Smooth muscle cell of the brain vasculature (primary cell): ENCODE results near the gene DQX1.
"Not testable (repeated sequence)": the region's sequence is repeated elsewhere in the genome, so short reads cannot be mapped to it uniquely, and the experiment has no call there.

ENCODE experiments used
- DNase-seq: peaks from one replicate; pipeline ENCODE4 v3.0.0-alpha.2; 2012; ENCODE audit warnings: low read depth, low spot score

Gene DQX1

DNA sequence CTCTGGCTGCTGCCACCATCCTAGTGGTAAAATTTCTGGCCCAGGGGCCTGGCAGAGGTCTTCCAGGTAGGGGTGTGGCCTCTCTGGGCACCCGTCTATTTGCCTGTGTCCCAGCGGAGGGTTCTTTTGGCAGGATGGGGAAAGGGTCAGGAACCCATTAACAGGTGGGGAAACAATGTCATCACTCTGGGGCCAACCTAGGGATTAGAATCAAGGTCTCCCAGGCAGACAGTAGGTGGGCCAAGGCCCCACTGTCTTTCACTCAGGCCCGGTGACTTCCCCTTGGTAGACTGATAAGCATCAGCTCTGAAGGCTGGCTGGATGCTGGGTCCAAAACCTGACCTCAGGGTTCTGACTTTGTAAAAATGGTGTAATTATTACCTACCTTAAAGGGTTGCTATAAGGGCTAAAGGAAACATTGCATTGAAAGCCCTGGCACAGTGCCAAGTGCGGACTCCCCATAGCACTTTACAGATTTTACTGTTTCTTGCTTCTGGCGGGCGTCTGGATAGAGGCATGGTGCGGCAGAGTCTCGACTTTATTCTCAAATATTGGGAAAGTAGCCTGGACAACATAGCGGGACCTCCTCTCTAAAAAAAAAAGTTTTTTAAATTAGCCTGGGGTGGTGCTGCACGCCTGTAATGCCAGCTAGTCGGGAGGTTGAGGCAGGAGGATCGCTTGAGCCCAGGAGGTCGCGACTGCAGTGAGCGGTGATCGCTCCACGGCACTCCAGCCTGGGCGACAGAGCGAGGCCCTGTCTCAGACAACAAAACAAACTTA is 28.8 kb downstream of the DQX1 start:
- DNase-seq, result no peak

DNA sequence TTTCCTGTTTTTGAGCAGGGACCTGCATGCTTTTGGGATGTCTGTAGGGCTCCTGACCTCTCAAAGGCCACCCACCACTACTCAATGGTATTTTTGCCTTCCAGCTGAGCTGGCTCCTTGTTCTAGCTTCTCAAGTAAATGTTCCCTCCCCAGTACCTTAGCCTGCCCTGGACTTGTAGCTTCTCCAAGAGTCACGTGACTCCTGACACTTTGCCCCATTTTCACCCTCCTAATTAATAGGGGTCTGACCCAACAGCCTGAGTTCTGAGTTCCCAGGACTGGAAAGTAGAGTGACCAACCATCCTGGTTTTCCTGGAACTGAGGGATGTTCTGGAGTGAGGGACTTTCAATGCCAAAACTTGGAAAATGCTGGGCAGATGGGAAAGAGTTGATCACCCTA is 30.6 kb downstream of the DQX1 start:
- no peak for DNase-seq

DNA sequence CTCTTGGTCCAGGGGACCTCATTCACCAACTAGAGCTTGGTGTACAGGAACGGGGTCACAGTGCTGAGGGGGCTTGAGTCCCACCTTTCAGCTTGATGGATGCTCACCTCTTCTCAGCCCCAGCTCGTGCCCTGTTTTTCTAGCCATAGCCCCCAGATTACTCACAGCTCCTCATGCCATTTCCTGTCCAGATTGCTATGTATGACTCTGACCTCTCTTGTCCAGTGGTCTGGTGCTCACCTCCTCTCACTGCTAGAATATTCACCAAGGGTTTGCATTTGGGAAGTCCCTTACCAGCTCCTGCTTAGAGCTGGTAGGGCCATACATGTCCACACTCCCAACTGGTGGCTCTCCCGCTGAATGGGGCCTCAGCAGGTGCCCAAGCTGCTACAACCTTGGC is 32.5 kb downstream of the DQX1 start:
- no peak for DNase-seq

DNA sequence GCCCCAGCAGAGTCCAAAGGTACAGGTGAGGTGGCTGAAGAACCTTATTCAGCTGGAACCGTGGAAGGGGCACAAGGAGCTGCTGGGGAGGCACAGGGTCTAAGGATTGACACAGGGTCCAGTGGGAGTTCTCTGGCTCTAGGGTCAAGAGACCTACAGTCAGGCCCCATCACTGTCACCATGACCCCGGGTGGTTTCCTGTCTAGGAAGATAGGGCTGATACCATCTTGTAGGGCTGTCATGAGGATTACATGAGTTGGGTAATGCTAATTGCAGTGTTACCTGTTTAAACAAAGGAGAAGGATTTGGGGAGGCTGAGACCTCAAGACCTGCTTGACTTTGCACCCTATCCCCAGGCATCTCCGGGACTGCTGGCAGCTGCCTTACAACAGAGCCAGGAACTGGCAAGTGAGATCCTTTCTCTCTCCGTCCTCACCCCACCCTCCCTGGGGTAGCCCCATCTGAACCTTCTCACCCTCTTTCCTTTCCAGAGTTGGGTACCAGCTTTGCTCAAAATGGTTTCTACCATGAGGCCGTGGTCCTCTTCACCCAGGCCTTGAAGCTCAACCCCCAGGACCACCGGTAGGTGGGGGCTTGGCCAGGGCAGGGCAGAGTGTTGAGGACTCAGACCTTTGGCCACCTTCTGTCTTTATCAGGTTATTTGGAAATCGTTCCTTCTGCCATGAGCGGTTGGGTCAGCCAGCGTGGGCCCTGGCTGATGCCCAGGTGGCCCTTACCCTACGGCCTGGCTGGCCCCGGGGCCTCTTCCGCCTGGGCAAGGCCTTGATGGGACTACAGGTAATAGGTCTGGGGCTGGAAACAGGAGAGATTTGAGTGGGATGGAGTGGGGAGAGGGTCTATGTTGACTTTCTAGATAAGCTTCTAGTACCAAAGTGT is 34.1 kb downstream of the DQX1 start:
- DNase-seq, result no peak

DNA sequence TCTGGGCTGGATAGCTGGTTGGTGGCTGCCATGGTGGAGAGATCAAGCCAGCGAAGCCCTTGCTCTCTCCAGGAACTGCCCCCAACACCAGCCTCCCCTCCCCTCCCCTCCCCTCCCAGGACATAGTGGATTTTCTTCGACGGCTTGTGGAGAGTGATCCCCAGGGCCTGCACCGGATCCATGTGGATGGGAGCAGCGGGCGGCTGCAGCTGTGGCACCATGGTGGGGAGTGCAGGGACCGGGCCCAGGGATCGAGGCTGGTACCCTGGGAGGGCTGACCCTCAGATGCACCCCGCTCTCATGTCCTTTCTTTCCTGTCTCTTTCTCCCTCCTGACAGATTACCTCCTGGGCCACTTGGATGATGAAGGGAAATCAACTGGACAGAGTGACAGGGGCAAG is 36.1 kb downstream of the DQX1 start:
- DNase-seq, result no peak

DNA sequence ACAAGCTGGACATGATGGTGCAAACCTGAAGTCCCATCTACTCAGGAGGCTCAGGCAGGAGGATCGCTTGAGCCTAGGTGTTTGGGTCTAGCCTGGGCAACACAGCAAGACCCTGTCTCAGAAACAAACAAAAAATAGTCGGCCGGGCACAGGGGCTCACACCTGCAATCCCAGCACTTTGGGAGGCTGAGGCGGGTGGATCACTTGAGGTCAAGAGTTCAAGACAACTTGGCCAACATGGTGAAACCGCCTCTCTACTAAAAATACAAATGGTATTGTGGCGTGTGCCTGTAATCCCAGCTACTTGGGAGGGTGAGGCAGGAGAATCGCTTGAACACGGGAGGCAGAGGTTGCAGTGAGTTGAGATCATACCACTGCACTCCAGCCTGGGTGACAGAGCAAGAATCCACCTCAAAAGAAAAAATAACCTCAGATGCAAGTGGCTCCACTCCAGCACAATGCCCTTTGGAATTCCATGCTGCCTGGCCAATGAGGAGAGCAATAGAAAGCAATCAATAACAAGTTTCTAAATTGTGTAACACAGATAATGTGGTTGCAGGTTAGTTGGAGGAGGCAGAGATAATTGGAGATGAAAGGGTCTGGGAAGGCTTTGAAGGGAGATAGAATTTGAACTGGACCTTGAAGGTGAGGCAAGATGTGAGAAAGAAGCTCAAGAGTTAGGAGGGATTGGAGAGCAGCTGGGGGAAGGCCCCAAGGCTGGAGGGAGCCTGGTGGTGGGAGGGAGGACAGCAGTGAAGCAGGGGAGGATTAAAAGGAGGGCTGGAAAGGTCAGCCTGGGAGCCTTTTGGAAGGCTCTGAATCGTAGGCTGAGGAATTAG is 37.2 kb downstream of the DQX1 start:
- DNase-seq, result no peak

DNA sequence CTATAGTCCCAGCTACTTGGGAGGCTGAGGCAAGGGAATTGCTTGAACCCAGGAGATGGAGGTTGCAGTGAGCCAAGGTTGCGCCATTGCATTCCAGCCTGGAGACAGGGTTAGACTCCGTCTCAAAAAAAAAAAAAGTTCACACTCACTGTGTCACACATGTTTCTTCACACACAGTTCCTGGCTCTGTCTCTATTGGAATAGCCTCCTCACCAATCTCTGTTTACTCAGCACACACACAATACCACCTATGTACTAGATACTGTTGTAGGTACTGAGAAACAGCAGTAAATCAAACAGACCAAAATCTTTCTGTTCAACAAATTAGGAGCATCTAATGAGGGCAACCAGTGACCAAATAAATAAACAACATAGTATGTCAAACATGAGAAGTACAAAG is 39.9 kb downstream of the DQX1 start:
- no peak for DNase-seq

DNA sequence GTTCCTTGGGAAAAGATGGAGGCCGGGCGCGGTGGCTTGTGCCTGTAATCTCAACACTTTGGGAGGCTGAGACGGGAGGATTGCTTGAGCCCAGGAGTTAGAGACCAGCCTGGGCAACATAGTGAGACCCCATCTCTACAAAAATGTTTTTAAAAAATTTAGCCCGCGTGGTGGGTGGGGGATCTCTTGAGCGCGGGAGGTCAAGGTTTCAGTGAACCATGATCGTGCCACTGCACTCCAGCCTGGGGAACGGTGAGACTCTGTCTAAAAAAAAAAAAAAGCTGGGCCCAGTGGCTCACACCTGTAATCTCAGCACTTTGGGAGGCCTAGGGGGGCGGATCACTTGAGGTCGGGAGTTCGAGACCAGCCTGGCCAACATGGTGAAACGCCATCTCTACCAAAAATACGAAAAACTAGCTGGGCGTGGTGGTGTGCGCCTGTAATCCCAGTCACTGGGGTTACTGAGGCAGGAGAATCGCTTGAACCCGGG is 42.3 kb downstream of the DQX1 start:
- not testable (repeated sequence) for DNase-seq

DNA sequence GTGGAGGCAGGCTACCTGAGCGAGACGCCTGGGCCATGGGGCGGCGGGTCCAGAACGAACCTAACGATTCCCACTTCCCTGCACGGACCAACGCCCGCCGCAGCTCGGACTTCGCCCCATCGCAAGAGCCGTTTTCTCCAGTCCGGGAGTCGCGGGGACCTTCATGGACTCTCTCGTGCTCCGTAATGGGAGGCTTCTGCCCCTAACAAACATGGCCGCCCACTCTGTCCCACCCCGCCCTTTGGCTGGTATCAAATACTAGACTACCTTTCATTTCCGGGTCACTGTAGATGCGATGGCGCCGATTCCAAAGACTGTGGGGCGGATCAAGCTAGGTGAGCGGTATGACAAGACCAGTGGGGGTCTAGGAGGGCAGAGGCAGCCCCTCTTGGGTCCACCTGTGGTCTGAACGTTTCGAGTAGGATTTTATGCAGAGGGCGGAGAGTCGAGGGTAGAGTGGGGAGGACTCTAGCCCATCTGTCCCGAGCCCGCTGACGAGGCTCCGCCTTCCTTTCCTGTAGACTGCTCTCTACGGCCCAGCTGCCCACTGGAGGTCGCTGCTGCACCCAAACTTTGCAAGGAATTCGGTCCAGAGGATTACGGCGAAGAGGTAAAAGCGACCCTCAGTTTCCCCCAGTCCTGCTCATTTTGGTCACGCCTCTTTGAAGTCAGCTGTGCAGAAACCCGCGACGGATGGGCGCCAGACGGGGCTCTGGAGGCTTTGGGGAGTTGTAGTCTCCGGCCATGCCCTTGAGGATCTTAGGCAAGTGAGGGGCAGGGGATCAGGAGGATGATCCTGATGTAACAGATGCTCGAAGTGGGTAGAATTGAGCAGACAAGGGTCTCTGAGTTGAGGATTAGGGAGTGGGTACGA is 43.0 kb downstream of the DQX1 start, which contains the start of the genes CCDC142 and TTC31:
CCDC142 (minus strand) TSS at position 198 of the 874 bp plus-strand sequence; CDS start at position 37, 161 bp downstream.
TTC31 (plus strand) TSS at position 281 of the 874 bp plus-strand sequence; CDS start at position 296, 15 bp downstream.
- DNase-seq, result peak; percentile 92

DNA sequence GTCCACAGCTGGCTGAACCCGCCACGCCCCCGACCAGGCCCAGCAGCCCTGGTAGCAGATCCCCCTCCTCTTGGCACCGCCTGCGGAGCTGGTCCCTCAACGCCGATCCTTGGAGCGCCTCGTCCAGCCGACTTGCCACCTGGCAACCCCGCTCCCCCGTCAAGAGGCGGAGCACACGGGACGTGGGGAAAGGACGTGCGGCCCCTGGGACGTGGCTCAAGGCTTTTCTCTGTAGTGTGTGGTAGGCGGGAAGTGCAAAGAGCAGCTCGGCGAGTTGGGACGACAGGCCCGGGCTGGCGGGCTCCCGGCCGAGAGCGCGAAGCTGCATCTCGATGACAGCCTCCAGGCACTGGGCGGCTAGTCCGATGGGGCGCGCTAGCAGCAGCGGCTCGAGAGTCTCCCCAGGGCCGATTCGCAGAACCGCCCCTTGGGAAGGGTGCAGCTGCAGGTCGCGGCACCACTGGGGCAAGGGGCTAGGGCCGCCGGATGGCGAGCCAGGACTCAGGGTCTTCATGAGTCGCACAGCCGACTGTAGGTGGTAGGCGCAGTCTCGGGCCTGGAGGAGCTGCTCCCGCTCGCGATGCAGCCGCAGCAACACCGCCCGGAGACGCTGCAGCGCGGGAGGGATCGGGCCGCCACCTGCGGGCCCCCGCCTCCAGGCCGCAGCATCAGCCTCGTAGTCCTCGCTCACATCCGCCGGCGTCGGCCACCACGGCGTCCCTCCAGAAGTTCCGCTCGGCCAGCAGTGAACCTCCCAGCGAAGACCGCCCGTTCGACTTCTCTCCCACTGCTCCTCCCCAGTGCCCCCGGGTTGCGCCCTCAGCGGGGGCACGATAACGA is 43.9 kb downstream of the DQX1 start:
- no peak for DNase-seq

DNA sequence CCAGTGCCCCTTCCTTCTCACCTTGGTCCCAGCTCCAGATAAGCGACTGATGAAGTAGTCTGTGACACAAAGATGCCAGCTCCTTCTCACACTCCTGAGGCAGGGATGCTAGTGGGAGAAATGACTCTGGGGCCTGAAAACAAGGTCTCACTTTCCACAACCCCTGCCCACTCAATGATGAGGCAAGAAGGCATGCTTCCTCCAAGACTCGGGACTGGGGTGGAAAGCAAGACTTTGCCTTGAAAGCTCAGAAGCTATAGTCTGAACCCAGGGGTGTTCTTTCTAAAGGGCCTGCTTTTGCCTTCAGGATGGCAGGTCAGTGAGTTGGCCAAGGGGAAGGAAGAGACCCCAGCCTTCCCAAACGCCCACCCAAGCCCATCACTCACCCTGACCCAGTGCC is 44.6 kb downstream of the DQX1 start:
- DNase-seq, result no peak

DNA sequence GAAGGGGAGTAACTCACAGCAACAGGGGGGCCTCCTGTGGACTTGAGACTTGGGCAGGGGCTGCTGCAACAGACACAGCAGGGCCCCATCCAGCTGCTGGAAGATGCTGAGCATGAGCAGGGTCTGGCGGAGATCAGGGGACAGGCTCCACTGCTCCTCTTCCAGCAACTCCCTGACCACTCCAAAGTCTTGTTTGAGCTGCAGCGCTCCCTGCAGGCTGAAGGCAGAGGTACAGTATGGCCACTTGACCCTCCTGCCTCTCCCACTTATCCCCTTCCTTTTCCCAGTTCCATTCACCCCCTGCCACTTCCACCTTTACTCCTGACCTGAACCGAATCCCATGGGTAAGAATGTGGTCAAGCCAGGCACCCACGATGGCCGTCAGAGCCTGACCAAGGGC is 51.1 kb downstream of the DQX1 start:
- no peak for DNase-seq

DNA sequence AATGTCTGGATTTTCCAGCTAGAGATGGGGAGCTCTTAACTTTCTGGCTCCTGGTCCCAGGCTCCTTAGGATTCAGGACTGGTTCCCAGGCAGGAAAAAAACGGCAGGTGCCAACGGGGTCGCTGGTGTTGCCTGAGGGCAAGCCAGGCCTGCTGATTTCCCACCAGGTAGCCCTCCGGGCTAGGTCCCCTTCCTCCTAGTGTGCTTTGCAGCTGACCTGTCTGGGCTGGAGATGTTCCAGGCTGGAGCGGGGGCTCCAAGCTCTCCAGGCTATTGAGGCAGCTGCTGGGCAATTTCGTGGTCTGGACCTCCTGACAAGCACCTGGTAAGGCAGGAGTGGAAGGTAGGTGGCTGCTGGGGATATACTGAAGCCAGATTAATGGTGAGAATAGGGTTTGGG is 51.5 kb downstream of the DQX1 start:
- no peak for DNase-seq

DNA sequence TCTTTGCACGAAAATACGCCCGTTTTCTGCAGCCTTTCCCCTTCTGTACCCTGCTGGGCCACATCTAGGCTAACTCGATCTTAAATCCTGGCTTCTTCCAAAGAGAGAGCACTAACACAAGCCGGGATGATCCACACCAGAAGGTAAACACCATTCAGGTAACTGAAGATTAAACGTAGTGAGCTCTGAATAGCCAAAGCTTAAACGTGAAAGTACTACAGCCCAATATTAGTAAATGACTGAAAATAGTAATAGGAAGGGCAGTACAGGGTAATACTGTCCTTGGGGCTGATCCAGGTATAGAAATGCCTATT is 53.1 kb downstream of the DQX1 start:
- no peak for DNase-seq

DNA sequence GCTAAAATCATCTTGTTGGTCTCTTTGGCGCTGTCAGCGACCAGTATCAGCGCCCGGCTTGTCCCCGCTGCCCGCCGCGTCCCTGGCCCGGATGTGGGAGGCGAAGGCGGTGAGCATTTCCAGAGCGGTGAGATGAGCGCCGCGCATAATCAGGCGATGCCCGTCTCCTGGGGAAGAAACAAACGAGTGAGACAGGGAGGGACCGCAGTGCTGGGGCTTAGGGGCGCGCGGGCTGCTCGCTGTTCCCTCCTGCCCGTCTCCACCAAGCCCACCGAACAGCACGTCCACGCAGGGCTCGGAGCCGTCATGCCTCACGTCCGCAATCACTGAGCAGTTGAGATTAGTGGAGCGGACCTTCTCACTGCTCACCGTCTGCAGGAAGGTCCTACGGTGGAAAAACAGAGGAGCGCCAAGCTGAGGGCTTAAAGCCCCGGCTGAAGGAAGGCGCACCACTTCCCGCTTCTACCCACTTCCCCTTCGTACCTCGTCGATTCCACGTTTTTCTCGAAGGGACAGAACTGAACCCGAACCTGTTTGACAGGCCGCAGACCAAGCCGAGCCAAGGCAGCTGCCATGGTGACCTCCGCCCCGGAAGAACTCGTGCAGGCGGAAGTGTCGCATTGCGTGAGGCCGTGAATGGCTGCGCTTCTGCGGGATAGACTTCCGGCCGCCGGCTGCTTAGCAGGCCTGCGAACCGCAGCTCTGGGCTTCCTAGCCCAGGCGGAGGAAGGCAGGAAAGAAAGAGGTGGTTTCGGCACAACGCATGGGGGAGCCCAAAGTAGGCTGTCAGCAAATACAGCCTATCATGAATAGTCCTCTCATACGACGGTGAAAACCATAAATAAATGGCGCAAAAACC is 53.7 kb downstream of the DQX1 start, which contains the start of gene MRPL53:
MRPL53 (minus strand) TSS at position 595 of the 859 bp plus-strand sequence; CDS start at position 575, 20 bp downstream.
- peak; percentile 82 for DNase-seq

DNA sequence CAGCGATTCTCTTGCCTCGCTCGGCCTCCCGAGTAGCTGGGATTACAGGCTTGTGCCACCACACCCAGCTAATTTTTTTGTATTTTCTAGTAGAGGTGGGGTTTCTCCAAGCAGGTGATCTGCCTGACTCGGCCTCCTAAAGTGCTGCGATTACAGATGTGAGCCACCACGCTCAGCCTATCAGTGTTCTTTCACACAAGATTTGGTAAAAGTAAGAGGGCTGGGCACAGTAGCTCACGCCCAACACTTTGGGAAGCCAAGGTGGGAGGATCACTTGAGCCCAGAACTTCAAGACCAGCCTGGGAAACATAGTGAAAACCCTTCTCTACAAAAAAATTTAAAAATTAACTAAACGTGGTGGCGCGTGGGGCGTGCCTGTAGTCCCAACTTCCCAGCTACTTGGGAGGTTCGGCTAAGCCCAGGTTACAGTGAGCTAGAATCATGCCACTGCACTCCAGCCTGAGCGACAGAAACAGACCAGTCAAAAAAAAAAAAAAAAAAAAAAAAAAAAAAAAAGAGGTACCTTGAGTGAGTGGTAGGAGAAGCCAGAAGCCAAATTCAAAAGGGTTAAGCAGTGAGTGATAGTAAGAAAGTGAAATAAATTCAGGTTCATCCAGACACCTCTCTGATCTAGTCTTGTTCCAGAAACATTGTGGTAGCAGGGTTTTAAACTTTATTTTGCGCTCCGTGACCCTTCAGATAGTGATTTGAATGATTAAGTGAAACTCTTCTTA is 54.5 kb downstream of the DQX1 start:
- DNase-seq, result no peak

DNA sequence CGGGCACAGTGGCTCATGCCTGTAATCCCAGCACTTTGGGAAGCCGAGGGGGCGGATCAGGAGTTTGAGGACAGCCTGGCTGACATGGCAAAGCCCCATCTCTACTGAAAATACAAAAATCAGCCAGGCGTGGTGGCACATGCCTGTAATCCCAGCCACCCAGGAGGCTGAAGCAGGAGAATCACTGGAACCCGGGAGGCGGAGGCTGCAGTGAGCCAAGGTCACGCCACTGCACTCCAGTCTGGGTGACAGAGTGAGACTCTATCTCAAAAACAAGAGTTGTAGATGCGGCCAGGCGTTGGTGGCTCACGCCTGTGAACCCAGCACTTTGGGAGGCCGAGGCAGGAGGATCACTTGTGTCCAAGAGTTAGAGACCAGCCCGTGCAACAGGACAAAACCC is 55.3 kb downstream of the DQX1 start:
- DNase-seq, result not testable (repeated sequence)
